ENCODE data around the gene EEA1. TPM values are rescaled to one million over a fixed set of nuclear protein-coding genes. Genes with fewer than 3 reads are reported as not detected.

EEA1 gene
- total and polyA plus RNA-seq, 2 experiments from 2014 or later = 19.1 to 20.7 TPM

DNA sequence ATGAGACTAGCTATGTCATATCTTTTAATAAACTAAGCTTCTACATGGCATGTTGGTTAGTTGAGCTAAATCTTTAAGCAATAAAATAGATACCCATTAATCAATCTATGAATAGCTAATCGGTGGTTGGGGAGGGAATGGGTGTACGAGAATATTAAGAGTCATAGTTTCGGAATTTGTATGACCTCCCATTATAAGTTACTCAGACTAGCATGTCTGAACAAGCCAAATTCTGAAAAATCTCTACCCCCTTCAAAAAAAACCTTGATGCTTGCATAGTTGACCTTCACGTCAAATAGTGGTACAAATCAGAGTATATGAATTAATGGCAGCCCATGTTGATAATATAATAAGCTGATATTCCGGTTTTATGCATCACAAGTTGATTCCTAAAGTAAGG is 166.3 kb downstream of the EEA1 start:
- 94% methylated on average over 5 of the region's 5 CpGs for WGBS (ENCODE audit: low lambda C conversion rate, missing lambda C conversion rate)
- H3K9me3 ChIP-seq (ENCODE audit: low read depth) = no peaks in the 10 kb centered on the region
- H3K79me2 ChIP-seq = no peaks in the 10 kb centered on the region
- no peak overlapping the region for H3K27ac ChIP-seq
- no peak overlapping the region for H2AFZ ChIP-seq
- no peaks in the 10 kb centered on the region for H4K20me1 ChIP-seq (ENCODE audit: insufficient read depth, poor library complexity, severe bottlenecking)
- no peaks in the 10 kb centered on the region for H3K27me3 ChIP-seq
- no peaks in the 10 kb centered on the region for H3K36me3 ChIP-seq (replicated peaks; ENCODE audit: insufficient read depth, low read depth)
- H3K4me1 ChIP-seq (ENCODE audit: insufficient read depth) = no peaks in the 10 kb centered on the region
- H3K9me2 ChIP-seq (replicated peaks; ENCODE audit: insufficient read depth) = no peaks in the 10 kb centered on the region
- no peak for DNase-seq (ENCODE audit: low spot score)
- H3K4me3 ChIP-seq = no peak overlapping the region
- TF ChIP-seq, protein P1, sequence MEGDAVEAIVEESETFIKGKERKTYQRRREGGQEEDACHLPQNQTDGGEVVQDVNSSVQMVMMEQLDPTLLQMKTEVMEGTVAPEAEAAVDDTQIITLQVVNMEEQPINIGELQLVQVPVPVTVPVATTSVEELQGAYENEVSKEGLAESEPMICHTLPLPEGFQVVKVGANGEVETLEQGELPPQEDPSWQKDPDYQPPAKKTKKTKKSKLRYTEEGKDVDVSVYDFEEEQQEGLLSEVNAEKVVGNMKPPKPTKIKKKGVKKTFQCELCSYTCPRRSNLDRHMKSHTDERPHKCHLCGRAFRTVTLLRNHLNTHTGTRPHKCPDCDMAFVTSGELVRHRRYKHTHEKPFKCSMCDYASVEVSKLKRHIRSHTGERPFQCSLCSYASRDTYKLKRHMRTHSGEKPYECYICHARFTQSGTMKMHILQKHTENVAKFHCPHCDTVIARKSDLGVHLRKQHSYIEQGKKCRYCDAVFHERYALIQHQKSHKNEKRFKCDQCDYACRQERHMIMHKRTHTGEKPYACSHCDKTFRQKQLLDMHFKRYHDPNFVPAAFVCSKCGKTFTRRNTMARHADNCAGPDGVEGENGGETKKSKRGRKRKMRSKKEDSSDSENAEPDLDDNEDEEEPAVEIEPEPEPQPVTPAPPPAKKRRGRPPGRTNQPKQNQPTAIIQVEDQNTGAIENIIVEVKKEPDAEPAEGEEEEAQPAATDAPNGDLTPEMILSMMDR (IDR thresholded peaks at IDR 0.05; ENCODE audit: poor library complexity) = no peak
- TF ChIP-seq EZH2phosphoT487 (IDR thresholded peaks at IDR 0.05; ENCODE audit: low read depth, severe bottlenecking, unreplicated experiment) (no peak), EZH2 (IDR thresholded peaks at IDR 0.05; ENCODE audit: borderline replicate concordance) (no peak)
- H3K4me2 ChIP-seq = no peak overlapping the region

DNA sequence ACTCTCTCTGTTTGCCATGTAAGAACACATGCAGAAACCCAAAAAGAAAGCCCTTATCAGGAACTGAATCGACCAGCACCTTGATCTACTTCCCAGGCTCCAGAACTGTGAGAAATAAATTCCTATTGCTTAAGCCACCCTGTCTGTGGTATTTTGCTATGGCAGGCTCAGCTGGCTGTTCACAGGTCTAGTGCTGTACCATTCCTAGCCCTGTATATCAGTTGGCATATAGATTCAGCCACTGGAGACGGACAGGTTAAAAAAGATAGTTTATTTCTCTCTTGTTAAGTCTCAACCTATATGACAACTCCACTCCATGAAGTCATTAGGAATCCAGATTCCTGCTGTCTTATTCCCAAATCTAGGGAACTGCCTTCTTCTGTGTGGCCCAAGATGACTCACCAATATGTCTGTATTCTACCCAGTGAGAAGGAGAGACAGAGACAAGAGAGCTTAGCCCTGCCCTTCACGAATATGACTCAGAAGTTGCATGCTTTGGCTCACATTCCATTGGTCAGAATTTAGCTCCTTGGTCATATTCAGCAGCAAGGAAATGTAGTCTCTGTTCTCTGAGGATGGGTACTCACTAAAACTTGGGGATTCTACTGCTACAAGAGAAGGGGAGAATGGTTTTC is 169.3 kb downstream of the EEA1 start:
- TF ChIP-seq EZH2phosphoT487 (IDR thresholded peaks at IDR 0.05; ENCODE audit: low read depth, severe bottlenecking, unreplicated experiment) (no peak), EZH2 (IDR thresholded peaks at IDR 0.05; ENCODE audit: borderline replicate concordance) (no peak)
- TF ChIP-seq, protein P1 (IDR thresholded peaks at IDR 0.05; ENCODE audit: poor library complexity) = no peak
- DNase-seq (ENCODE audit: low spot score) = peak; percentile 45
- Histone ChIP-seq H3K4me2 (no peak overlapping the region), H3K9me2 (replicated peaks; ENCODE audit: insufficient read depth) (no peaks in the 10 kb centered on the region), H2AFZ (no peak overlapping the region), H3K4me3 (no peak overlapping the region), H4K20me1 (ENCODE audit: insufficient read depth, poor library complexity, severe bottlenecking) (no peaks in the 10 kb centered on the region), H3K36me3 (replicated peaks; ENCODE audit: insufficient read depth, low read depth) (no peaks in the 10 kb centered on the region), H3K27me3 (no peaks in the 10 kb centered on the region), H3K4me1 (ENCODE audit: insufficient read depth) (no peaks in the 10 kb centered on the region), H3K27ac (no peak overlapping the region), H3K9me3 (ENCODE audit: low read depth) (no peaks in the 10 kb centered on the region), H3K79me2 (no peaks in the 10 kb centered on the region)
- WGBS (ENCODE audit: low lambda C conversion rate, missing lambda C conversion rate) = 61% methylated on average over 3 of the region's 3 CpGs

DNA sequence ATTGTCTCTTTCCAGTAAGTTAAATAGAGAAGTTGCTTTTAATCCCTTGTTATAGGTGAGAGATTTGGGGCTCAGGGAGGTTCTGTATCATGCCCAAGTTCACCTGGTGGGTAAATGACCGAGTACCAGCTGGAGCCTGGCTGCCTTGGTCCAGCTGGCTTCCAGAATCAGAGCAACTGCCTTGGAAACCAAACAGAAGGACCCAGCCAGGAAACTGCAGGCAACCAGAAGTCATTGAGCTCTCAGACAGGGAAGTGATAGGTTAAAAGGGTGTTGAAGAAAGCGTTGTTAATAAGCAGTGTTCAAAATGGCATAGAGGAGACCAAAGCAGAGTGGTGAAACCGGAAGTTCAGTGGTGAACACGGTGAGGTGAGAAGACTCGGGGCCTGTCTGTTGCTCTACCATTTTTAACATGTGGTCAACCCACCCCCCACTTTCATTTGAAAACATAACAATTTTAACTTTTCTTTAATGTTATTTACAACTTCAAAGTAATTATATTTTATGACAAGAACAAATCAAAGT is 171.4 kb downstream of the EEA1 start:
- no peaks in the 10 kb centered on the region for H3K9me3 ChIP-seq (ENCODE audit: low read depth)
- H4K20me1 ChIP-seq (ENCODE audit: insufficient read depth, poor library complexity, severe bottlenecking) = no peaks in the 10 kb centered on the region
- no peaks in the 10 kb centered on the region for H3K4me1 ChIP-seq (ENCODE audit: insufficient read depth)
- H3K36me3 ChIP-seq (replicated peaks; ENCODE audit: insufficient read depth, low read depth) = no peaks in the 10 kb centered on the region
- H3K27me3 ChIP-seq = no peaks in the 10 kb centered on the region
- H3K4me2 ChIP-seq = no peak overlapping the region
- no peak overlapping the region for H2AFZ ChIP-seq
- no peak overlapping the region for H3K4me3 ChIP-seq
- no peak for DNase-seq (ENCODE audit: low spot score)
- TF ChIP-seq, protein P1 (IDR thresholded peaks at IDR 0.05; ENCODE audit: poor library complexity) = no peak
- TF ChIP-seq EZH2phosphoT487 (IDR thresholded peaks at IDR 0.05; ENCODE audit: low read depth, severe bottlenecking, unreplicated experiment) (no peak), EZH2 (IDR thresholded peaks at IDR 0.05; ENCODE audit: borderline replicate concordance) (no peak)
- WGBS (ENCODE audit: low lambda C conversion rate, missing lambda C conversion rate) = 89% methylated on average over 5 of the region's 5 CpGs
- H3K9me2 ChIP-seq (replicated peaks; ENCODE audit: insufficient read depth) = no peaks in the 10 kb centered on the region
- H3K27ac ChIP-seq = no peak overlapping the region
- no peaks in the 10 kb centered on the region for H3K79me2 ChIP-seq

Measured in hepatocyte (in vitro differentiated cells).